Measurements from ENCODE around the gene FBXW12.

- no peak for TF ChIP-seq CTCF (IDR thresholded peaks at IDR 0.05; ENCODE audit: extremely low read depth in 1 of 2, insufficient read depth in 1 of 2, low read depth in 1 of 2, low read length in 2 of 2)
- TF ChIP-seq POLR2AphosphoS5 (IDR thresholded peaks at IDR 0.05; ENCODE audit: insufficient read depth, low read depth, low read length) = no peak
Observed at GRCh38 chr3:48423883-48424695, 52.1 kb downstream of the FBXW12 start.
